Keratinocyte (primary cell): ENCODE results near the gene PTBP3.

Experiments
- CTCF ChIP-seq, 3 experiments: IDR thresholded peaks in 1 of 3; conservative IDR thresholded peaks in 1 of 3; optimal IDR thresholded peaks in 1 of 3; 2 replicates in 2 of 3; 3 replicates in 1 of 3; pipeline versions ENCODE3 to v1.5.1; 2011; ENCODE audit warnings: low read length in 3 of 3, mild to moderate bottlenecking in 3 of 3, moderate library complexity in 2 of 3, control low read depth in 1 of 3, inconsistent platforms in 1 of 3; ENCODE audit not compliant: insufficient read depth in 2 of 3; ENCODE audit errors: extremely low read depth in 1 of 3
- EZH2 ChIP-seq: IDR thresholded peaks from one replicate; pipeline ENCODE4 v1.6.1; 2012; ENCODE audit warnings: inconsistent platforms, mild to moderate bottlenecking, low read length, moderate library complexity

GRCh38 chr9:112369817-112370216 lies 36.4 kb upstream of the PTBP3 start:
- TF ChIP-seq CTCF (optimal IDR thresholded peaks at IDR 0.05 in 1 of 3, IDR thresholded peaks at IDR 0.05 in 1 of 3, conservative IDR thresholded peaks at IDR 0.05 in 1 of 3; ENCODE audit: extremely low read depth in 1 of 3, insufficient read depth in 2 of 3, low read length in 3 of 3) (no peak), EZH2 (no peak)
